HG02973 (cell line): ENCODE results near the gene HMCES.

ENCODE experiments used
- ATAC-seq: cut with Tn5 transposase; IDR thresholded peaks from one replicate; pipeline ENCODE4 v1.9.1; 2021; ENCODE audit warnings: moderate library complexity; ENCODE audit not compliant: unreplicated experiment

The HMCES gene

DNA sequence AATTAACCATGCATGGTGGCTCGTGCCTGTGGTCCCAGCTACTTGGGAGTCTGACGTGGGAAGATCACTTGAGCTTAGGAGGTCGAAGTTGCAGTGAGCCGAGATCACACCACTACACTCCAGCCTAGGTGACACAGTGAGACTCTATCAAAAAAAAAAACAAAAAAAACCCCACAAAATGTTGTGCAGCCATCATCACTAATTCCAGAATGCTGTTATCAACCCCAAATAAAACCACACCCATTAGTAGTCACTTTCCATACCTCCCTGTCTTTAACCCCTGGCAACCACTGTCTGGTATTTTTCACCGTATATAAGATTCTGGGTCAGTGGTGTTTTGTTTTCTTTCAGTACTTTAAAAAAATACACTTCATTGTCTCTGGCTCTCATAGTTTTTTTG is 16.6 kb downstream of the HMCES start:
- ATAC-seq = no peak

DNA sequence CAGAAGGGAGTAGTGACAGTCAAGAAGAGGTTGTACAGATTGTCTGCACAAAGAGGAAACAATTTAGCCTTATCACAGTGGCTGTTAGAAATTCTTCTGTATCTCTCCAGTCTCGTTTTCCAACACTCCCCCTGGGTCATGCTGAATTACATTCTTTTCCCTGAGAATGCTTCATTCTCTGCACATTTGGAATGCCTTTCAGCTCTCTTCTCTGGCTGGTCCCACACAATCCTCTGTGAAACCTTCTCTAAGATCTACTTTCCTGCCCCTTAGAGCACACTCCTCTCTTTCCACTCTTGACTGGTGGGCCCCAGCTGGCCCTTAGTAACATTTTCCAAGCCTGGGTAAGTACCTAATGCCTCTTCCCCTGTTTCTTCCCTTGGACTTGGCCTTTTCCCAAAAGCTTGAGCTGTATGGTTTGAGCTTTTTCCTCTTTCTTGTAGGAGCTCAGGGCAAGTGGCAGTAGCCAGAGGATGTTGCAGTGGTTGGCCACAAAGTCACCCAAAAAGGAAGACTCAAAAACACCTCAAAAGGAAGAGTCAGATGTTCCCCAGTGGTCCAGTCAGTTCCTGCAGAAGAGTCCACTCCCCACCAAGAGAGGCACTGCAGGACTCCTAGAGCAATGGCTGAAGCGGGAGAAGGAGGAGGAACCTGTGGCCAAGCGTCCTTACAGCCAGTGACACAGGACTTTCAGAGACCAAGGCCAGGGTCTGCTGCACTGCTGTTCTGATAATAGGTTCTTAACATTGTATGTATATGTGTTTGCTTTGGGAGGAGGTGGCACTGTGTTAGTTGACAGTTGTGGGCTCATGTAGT is 25.7 kb downstream of the HMCES start:
- no peak for ATAC-seq

DNA sequence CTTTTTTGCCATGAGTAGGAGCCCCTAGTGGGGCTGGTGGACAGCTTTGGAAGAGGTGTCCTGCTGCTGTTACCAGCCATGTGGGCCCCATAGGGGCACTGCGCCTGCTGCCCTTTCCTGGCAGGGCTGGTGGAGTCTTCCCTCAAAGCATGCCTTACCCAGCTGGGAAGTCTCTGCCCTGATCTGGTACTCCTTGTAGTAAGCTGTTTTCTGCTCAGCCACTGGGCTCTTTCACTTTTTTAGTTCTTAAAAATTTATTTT is 26.2 kb downstream of the HMCES start:
- ATAC-seq = no peak

DNA sequence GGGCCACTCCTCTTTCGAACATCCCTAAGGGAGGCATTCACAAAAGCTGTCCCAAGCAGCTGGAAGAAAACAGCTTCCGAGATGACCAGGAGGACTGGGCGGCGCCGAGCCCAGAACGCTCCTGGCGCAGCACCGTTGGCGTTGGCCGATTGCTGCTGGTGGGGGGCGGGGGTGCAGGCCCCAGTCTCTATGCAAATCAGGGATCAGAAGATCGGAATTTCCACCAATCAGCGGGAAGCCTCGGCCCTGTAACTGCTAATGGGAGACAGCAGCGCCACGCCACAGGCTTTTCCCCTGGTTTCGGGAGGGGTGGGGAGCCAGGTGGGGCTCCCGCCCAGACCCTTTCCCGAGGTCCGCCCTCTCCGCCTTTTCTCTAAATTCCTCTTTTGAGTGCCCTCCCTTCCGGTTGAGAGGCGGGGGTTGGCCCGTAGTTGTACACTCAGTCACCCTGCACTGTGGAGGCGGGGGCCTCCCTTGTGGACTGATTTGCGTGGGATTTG is 27.0 kb downstream of the HMCES start:
- ATAC-seq = no peak

- ATAC-seq = no peak
These were observed 30.0 kb downstream of the HMCES start for GRCh38 chr3:129308636-129309035.

GRCh38 chr3:129310111-129311011 is 31.7 kb downstream of the HMCES start:
- peak; percentile 36 for ATAC-seq

DNA sequence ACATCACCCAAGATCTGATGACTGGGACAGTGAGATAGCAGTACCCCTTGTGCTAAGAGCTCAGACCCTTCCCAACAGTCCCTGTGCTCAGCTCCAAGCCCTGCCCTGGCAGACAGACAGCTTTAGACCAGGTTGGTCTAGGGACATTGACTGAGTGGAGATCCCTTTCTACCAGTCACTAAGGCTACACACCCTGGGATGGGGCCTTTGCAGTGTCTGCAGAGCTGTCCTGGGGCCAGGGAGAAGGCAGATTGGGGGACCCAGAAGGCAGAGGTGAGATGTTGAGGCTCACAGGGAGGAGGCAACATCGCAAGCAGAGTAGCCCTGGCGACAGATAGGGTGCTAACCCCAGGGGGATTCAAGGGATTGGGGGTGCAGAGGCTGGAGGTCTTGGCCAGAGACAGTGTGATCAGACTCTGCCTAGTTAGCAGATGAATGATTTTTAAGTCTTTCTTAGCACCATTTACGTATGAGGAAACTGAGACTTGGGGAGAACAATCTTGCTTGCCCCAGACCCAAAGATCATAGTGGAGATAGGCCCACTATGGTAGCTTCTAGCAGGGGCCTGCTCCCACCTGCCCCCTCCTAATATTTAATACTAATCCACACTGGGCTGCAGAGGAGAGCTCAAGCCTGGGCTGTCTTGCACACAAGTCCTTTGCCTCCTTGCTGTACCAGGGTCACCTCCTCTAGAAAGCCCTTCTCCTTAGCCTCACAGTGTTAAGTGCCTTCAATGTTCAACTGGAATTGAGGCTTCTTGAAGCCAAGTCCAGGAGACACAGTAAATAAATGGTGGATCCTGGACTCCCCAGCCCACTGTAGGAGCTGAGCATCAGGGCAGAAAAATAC is 32.6 kb downstream of the HMCES start:
- ATAC-seq = no peak

DNA sequence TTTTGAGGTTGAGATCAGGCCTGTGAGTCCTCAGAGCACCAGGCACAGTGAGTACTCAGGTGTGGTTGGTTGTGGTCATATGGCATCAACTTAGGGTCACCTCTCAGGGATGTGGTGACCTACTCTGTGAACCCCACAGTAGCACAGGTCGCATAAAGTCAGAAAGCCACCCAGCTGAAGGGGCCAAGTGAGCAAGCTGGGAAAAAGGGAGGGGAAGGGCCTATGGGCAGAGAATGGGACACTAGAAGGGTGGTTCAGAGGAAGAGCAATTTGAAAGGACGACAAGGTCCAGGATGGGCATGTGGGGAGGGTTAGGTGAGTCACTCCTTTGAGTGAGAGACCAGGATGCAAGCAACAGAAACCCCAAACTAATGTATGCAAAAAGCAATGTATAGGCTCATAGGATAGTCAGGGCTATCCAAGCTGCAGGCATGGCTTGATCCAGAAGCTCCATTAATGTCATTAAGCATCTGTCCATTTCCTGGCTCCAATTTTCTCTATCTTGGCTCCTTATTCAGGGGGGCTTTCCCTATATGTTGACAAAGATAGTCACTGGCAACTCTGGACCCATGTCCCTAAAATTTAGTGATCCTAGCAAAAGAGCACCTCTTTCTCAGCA is 33.5 kb downstream of the HMCES start:
- ATAC-seq = no peak

- ATAC-seq = no peak
These were observed 34.2 kb downstream of the HMCES start for GRCh38 chr3:129312671-129313414.

DNA sequence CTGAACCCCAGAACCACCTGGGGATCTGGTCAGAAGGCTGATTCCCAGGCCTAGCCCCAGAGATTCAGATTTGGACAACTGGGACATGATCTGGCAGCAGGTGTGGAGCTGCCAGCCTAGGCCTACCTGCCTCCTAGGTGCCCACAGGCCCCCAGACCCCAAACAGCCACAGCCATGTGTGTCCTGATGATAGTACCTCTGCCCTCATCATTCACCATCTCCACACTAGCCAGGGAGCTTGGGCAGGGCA is 34.7 kb downstream of the HMCES start:
- no peak for ATAC-seq

DNA sequence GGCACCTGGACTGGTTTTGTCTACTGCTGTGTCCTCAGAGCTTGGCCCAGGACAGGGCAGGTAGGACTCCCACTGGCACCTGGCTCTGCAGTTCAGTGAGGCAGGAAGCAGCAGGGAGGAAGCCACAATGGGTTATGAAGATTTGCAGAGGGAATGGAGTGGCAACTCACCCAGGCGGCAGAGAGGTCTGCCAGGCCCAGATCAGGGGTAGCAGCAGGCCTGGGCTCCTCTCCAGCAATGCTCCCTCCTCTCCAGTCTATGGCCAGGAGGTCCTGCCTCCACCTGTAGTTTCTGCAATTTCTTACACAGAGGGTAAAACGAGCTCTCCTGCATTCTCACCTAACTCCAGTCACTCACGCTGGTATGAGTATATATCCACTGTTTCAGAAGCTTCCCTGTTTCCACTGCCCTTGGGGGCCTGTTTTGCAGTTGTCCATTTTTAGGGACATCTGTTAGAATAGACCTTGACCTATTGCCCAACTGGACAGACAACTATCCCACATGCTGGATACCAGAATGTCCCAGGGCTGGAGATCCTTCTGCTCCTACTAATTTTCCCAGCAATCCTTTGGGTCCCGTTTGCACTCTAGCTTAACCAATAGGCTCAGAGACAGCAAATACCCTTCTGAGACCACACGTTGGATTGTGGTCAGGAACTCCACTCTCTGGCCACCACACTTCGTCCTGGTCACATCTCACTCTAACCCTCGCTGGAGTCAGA is 35.2 kb downstream of the HMCES start:
- no peak for ATAC-seq

DNA sequence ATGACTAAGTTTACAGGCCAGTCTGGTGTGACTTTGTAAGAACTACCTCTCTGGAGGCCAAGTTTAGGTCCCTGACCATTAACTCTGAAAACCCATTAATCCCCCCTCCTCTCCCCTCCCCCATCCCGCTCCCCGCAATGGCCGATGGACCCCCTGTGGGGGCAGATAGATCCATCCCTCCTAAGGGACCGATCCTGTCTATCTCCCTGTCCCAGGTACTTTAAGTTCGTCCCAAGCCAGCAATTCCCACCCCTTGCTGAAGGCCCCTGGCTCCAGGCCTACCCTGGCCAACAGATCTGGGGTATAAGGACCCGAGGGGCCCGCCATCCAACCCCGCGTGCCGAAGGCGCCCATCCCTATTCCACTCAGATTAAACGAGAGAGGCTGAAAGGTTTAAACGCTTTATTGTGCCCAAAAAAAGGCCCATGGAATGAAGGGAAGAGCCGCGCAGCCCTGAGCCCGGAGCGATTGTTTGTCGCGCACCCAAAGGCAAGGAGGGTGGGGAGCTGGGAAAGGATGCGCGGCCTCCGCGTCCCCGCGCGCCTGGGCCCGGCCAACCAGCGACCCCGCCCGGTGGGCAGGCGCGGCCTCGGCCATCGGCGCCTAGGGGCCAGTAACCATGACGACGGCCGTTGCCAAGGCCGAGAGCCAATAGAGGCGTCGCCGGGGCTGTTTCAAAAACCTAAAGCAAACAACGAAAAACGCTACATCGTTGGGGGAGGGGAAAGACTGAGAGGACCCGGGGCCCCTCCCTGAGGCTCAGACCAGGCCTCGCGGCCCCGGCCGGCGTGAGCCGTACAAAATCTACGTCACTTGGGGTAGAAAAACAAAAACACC is 35.9 kb downstream of the HMCES start:
- no peak for ATAC-seq

GRCh38 chr3:129315223-129315997 is 36.7 kb downstream of the HMCES start:
- no peak for ATAC-seq

GRCh38 chr3:129315998-129316247 is 37.3 kb downstream of the HMCES start:
- no peak for ATAC-seq

GRCh38 chr3:129316248-129317013 is 37.8 kb downstream of the HMCES start:
- no peak for ATAC-seq

GRCh38 chr3:129317014-129317771 is 38.5 kb downstream of the HMCES start:
- no peak for ATAC-seq

DNA sequence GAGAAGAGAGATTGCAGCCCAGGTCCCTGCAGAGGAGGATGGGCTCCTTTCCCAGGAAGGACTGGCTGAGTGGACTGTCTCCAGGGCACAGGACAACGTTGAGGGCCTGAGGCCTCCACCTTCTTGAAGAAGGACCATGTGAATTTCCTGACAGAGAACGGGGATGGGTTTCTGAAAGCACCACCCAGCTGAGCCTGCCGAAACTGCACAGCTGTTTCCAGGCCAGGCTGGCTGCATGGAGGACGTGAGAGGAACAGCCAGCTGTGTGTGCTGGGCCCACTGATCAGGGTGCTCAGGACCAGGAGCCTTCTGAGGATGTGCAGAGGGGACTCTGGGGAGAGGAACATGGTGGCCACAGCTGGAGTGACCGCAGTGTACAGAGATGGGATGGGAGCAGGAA is 39.2 kb downstream of the HMCES start:
- no peak for ATAC-seq
